GM21360 (cell line): ENCODE data around the gene SND1.

ENCODE experiments used
- ATAC-seq: cut with Tn5 transposase; IDR thresholded peaks from one replicate; pipeline ENCODE4 v1.9.1; 2021; ENCODE audit warnings: mild to moderate bottlenecking, moderate library complexity; ENCODE audit not compliant: unreplicated experiment

The SND1 gene

DNA sequence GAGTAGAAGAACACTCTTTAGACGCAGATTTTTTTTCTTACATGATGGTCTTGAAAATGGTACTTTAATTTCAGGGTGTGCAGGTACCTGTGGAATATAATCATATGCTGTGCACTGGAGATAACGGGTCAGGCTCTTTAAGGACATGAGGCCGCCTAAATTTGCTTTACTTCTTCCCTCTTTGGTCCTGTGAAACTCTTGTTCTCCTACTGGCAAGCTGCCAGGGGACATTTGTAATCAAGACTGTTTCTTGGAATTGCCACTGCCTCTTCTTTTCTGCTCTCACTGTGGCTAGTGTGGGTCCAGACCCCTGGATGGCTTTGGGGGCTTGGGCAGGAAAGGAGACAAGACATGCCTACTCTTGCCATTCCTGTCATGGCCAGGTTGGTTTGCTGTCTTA is 146.0 kb downstream of the SND1 start:
- no peak for ATAC-seq

DNA sequence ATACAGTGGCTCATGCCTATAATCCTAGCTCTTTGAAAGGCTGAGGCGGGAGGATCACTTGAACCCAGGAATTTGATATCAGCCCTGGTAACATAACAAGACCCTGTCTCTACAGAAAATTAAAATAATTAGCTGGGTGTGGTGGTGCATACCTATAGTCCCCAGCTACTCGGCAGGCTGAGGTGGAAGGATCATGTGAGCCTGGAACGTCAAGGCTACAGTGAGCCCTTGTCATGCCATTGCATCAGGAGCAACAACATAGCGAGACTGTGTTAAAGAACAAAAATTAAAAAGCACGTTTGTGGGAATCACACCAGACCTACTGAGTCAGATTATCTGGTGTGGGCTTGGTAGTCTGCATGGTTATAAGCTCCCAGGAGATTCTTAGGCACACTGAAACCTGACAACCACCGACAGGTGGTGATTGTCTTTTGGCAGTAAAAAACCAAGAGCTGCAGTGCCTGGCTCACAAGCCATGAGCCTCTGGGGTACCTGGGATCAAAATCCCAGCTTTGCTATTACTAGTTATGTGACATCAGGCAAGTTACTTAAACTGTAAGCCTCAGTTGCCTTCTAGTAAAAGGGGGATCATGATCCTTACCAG is 146.9 kb downstream of the SND1 start:
- no peak for ATAC-seq

DNA sequence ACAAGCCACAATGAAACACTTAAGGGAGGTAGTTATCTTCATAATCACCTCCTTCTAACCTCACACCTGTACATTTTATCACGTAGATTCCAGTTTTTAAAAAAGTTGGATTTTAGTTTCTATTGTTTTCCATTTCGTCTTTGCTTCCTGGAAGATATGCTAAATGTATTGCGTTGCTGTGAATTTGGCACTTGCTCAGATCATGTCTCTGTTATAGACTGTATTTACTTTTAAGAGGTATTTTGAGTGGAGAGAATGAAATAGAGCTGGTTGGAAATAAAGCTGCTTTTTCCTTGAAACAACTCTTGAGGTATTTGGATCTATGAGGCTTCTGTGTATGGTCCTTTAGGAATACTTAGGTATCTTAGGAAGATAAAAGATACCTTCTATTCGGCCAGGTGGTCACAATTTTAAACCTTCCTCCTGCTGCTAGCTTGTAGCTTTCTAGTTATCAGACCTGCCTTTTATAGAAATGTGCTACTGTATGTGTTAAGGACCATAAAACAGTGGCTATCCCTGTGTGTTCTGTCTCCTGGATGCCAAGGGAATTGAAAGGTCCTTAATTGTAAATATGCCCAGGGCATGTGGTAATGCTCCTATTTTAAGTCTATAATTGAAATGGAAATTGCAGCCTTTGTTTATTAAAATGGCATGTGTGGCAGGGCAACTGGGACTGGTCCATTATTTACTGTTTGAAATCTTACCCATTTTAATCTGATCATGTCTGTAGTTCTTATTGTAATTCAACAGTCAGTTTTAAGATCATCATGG is 147.7 kb downstream of the SND1 start:
- ATAC-seq: no peak

DNA sequence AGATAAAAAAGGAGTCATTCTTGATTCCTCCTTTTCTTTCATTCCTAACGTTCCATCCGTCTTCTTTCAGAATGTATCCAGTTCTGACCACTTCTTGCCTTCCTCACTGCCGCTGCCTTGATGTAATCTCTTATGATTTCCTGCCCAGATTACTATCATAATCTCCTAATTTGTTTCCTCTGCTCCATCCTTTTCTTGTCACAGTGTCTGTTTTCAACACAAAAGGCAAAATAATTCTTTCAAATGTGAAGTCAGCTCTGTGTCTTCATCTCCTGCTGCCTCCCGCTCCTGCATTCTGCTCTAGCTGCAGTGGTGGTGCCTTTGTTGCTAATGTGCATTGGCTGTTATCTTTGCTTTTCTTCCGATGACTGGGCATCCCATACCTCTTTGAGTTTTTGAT is 150.9 kb downstream of the SND1 start:
- no peak for ATAC-seq

DNA sequence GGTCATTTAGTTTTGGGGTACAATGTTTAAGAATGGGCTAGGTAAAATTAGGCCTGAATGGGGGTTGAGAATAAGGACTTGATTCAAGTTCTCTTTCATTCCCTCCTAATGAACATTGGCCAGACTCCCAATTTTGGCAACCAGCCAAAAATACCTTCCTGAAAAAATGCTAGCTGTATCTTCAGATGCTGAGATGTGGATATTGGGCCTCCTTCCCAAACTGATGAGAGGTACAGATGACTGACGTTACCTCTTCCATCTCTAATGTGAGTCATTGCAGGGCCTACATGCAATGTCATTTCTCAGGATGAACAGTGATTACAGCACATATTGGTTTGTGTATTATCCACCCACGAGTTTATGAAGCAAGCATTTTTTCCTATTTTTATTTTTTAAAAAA is 151.6 kb downstream of the SND1 start:
- ATAC-seq: no peak

DNA sequence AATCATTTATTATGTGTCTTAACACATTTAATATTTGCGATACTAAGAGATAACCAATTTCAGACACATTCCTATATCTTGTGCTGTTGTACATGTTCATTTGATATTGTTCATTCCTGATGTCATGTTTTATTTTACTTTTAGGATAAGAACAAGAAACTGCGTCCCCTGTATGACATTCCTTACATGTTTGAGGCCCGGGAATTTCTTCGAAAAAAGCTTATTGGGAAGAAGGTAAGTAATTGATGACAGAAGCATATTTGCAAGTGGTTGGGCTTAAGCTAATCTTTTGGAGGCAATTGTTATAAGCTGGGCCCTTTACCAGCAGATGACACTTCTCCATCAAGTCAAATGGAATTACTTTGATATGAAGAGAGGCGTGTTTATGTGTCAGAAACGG is 155.3 kb downstream of the SND1 start:
- no peak for ATAC-seq

DNA sequence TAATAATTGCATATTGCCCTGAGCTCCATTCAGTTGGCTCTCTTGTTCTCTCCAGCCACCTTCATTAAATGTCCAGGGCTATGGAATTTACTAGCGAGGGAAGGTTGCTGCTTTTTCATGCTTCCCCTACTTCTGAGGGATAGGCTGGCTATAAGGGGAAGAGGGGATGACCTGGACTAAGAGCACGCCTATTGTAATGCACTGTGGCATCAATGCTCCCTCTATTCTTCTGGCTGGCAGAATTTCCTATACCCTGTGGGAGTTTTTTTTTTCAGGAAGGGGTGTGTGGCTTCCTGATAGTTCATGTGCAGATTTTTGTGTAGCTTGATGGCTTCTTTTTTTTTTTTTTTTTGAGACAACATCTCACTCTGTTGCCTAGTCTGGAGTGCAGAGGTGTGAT is 155.8 kb downstream of the SND1 start:
- ATAC-seq: no peak

DNA sequence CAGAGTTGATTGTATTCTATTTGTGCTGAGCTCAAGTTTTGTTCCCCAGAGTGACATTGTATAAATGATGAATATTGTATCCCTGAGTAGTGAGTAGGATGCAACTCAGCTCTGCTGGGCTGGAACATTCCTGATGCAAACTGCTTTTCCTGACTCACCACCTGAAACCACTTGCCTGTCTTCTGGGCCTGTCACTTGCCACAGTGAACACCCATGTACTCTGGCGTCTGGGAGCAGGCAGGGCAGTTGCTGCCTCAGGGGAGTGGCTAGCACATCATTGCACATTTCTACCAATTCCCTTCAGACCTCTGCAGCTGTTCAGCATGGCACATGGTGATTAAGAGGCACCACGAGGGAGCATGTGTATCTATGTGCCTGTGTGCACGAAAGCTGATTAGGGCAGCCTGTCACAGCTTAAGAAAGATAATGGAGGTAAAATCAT is 157.3 kb downstream of the SND1 start:
- ATAC-seq: no peak

DNA sequence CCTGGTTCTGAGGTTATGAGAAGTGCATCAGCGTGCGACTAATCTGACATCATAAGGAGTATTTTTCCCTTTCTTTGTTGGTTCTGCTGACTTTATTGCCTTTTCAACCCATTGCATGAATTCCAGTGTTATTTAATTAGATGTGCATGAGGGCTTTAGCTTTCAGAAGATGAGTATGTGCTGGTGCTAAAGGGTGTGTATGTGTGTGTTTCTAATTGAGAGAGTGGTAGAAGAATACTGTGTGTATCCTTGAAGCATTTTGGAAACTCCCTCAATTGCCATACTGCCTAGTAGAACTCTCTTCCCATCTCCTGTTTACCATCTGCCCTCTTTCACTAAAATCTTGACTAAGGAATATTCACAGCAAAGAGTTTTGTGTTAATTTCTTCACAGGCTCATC is 158.1 kb downstream of the SND1 start:
- no peak for ATAC-seq

DNA sequence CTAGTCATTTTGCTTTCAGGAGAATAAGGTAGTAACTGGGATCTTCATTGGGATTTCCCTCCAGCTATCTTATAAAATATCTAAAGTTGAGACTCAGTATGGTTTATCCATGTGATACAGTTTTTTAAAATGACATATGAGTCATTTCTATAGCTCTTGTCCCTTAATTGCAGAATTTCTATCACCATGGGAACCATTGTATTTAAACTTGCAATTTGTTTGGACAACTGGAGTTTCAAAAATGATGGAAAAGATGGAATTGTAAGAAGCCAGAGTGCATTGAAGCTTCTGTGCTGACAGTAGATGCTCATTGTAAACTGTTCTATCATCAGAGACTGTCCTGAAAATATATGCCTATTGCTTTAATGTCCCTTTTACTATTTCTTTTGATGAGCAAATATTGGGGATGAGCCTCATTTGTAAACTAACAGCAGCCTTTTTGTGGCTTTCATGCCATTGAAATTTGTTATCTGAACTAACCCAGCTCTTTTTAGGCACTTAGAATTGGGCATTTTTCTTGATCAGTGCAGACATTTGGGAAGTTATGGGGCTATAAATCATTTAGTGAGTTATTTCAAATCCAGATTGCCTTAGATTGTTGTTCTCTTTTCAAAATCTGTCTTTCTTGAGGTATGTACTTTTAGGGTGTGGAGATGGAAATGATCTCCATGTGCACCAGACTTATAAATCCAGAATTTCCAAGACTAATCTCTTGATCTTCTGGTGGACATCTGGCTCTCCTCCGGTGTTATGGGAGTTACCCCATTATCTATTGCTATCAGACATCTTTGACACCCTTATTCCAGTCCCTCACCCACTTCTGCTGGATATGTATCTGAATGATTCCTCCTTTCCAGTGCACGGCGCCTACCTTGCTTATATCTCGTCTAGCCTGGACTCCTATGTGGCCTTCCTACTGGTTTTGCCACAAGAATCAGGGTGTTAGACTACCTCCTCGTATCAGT is 159.0 kb downstream of the SND1 start:
- ATAC-seq: no peak

DNA sequence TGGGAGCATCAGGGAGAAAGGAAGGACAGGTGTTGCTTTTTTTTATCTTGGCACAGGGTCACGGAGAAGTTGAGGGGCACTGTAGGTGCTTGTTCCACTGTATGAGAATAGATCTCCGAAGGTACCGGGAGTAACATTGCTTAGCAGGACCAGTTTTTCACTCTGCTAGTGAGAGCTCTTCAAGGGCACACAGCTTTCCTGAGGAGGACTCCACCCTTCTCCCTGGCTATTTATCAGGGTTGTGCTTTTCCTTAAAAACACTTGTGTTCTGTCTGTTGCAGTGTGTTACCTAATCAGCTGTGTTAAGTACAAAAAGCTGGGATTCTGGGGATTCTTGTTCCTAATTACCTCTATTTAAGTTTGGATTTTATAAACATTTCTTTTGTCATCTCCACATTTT is 160.5 kb downstream of the SND1 start:
- ATAC-seq: no peak

DNA sequence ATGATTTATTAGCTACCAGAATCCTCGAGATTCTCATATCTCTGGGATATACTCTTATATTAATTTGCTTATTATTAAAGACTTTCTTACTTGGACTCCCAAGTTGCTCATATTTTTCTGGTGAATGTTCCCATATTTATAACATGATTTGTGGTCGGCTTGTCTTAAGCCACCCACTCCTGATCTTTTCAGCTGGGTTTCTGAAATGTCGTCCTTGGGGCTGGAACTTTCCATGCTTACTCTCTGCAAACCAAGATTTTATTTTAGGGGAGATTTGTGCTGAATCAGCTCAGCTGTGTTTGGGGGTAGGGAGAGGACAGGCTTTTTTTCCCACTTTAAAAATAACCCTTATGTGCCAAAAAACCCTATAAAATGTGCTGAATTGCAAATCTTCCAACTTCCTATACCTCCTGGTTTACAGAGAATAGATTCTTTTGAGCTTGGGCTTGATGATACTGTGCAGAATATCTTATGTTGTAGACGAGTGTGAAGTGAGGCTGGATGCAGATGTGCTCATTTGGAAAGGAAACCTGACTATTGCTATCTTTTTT is 162.1 kb downstream of the SND1 start:
- ATAC-seq: no peak

DNA sequence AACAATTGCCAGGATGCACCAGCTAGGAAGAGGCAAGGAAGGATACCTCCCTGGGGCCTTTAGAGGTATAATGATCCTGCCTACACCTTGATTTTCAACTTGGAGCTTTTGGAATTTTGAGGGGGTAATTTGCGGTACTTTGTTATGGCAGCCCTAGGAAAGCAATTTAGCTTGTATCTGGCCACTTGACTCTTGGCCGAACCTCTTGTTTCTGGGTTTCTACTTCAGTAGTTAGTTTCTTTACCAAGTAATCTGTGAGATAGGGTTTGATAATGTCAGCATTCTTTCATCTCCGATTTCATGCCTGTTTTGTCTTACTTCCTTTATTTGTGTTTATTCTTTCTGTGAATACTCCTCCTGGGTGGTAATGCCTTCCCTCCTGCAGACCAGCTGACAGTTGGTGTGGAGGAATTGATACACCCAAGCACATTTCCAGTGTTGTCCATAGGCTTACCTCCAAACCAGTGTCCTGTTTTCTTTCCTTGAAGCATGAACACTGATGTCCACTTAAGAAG is 163.7 kb downstream of the SND1 start:
- ATAC-seq: no peak

DNA sequence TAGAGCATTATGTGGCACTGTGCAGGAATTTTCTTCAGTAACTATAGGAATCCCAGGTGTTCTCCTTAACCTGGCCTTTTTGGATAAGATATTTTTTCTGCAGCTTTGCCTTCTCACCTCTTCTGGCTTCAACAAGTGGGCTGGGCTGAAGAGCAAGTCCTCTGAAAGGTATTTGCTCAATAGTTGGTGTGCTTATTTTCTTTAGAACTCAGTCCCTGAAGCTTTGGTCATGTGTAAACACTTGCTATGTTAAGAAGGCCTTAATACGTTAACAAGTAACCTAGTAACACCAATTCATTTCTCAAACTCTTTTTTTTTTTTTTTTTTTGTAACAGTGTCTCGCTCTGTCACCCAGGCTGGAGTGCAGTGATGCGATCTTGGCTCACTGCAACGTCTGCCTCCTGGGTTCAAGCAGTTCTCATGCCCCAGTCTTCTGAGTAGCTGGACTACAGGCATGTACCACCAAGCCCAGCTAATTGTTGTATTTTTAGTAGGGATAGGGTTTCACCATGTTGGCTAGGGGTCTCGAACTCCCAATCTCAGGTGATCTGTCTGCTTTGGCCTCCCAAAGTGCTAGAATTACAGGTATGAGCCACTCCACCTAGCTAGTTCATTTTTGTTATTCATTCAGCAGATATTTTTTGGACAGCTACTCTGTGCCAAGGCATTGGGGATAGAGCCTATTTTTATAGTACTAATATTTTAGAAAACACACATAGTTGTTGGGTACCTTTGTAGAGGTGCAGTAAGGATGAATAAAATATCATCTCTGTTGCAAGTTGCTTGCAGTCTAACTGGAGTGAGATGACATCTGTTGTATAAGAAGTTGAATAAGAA is 164.6 kb downstream of the SND1 start:
- no peak for ATAC-seq

DNA sequence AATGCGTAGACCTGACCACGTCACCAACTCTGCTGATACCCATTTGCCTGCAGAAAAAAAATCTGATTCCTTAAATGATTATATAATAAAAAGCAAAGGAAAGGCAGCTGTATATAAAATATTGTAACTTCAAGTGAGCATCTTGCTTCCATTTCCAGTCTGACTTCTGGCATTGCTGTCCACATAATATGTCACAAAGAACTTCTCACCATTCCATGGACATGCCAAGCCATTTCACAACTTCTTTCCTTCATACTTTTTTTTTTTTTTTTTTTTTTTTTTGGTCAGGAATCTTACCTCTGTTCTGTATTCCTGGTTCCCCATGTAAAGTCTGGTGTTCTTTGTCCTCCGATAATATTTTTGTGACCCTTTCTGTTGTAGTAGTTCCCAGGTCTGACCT is 165.5 kb downstream of the SND1 start:
- ATAC-seq: no peak

DNA sequence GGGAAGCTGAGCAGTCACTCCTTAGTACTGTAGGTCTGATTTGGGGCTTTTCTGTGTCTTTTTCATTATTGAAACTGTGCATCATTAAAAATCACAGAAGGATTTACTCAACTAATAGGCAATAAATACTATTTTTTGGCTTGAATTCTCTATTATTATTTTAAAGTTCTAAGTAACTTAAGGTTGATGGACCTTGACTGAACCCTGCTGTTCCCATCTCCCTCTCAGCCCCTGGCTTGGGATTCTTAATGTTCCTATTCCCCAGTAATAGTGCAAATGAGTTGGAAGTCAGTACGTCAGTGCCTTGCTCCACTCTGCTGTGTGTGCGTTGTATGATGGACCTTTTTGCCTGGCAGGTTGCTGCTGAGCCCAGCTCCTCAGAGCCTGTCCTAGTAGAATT is 166.3 kb downstream of the SND1 start:
- no peak for ATAC-seq

DNA sequence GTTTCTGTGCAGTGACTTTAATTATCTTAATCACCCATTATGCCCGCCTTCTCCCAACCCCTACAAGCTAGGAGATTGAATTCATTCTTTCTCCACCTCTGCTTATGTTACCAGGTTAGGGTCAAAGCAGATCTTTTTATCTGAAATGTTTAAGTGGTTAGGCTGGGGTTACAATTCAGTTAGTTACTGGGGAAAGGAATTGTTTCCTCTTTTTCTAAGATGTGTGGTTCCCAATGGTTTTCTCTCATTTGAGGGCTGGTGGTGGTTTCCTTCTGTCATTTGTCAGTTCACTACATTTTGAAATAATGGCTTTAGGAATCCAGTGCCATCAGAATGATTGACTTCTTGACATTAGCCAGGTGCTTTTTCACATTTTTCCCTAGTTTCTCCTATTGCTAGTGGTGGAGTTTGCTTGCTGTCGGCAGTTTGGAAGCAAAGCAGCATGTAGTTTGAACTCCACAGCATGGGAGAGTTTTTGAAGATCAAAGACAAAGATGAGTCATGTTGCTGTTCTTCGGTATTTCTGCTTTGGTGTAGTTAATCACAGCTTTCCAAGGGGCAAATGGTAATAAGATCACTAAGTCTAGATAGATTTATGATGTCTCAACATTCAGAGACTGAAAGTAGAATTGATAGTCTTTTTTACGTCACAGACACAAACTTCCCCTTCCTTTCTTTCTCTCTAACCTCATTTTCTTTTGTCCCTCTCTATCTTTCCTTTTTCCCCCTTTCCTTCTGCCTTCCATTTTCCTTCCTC is 168.2 kb downstream of the SND1 start:
- ATAC-seq: no peak

DNA sequence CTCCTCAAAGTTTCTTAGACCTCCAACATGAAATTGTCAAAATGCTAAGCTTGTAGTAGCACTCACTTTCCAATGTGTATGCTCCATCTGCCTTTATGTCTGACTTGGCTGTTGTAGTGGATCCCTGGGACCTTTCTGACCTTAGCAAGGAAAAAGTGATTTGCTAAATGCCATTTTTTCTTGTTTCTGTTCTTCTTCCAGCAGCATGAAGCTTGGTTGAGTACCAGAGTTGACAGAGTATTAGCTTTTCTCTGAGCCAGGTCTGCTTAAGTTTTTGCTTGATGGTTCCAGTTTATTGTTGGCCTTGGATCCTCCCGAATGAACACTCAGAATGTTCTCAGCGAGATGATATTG is 168.7 kb downstream of the SND1 start:
- no peak for ATAC-seq

DNA sequence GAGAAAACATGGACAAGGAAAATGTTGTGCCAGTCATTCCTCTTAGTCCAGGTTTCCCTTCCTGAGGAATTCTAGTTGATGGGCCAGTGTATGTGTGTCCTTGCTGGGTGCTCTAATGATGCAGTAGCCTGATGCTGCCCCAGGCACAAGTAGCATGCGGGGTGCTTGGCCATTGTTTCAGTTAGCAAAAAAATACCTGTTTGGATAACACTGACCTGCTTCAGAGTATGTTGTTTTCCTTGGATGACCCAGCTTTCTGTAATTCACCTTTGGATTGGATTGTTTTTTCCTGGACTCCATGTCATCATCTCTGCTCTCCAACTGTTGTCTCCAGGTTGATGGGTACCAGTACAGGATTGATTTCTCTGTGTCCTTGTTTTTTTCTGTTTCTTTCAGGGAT is 169.2 kb downstream of the SND1 start:
- no peak for ATAC-seq
